ENCODE data around the gene ATG9B.

The ATG9B gene

GRCh38 chr7:150965273-150965830 lies 58.9 kb downstream of the ATG9B start:
- Mint-ChIP-seq H3K4me1 (ENCODE audit: low read depth) (no peaks in the 10 kb centered on the region), H3K36me3 (ENCODE audit: low read depth) (no peaks in the 10 kb centered on the region), H3K27me3 (peaks cover 79% of the 10 kb centered on the region), H3K4me3 (no peak overlapping the region), H3K27ac (no peak overlapping the region), H3K9me3 (no peaks in the 10 kb centered on the region)
- intact Hi-C loops (cut with micrococcal nuclease): no loop called here
